ENCODE measurements around the gene SPSB1. TPM values are rescaled to one million over a fixed set of nuclear protein-coding genes. Genes with fewer than 3 reads are reported as not detected.

The SPSB1 gene
- total RNA-seq, 1 experiment from 2014 or later = 4.3 TPM

DNA sequence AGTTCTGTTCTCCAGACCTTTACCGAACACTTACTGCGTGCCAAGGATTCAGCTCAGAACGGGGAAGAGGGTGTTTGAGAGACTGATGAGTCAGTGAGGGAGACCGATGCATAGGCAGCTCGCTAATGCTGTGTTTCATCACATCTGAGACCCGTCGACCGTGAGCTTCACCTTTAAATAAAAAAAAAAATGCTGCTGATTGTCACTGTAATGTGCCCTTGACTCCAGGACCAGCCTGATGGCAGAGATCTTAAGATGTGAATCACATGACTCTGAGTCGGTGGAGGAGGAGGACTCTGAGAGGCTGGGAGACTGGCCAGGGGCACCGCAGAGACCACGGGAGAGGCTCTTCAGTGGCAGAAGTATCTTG, 28.8 kb downstream of the SPSB1 start:
- CTCF ChIA-PET = interaction anchor here (0.7 to 2.9 kb wide), 7 partner anchors 33 to 317 kb away, joined by 3 to 27 read pairs (median 3); no protein-coding TSS in a partner anchor
- POLR2A ChIA-PET = interaction anchor here (1.6 kb wide), 1 partner anchor 19 kb away, joined by 3 read pairs; no protein-coding TSS in a partner anchor
- Mint-ChIP-seq H3K27me3 (ENCODE audit: low read depth) (no peaks in the 10 kb centered on the region), H3K36me3 (no peaks in the 10 kb centered on the region), H3K27ac (peak overlapping the region; percentile 94), H3K4me1 (peaks cover 30% of the 10 kb centered on the region), H3K9me3 (no peaks in the 10 kb centered on the region), H3K4me3 (no peak overlapping the region)
- DNase-seq (ENCODE audit: low spot score) = no peak
- no peak for ATAC-seq
- no peak for TF ChIP-seq NFATC4 (CRISPR knock-in tag; IDR thresholded peaks at IDR 0.05)
- TF ChIP-seq CBFB (CRISPR knock-in tag; IDR thresholded peaks at IDR 0.05; ENCODE audit: low read depth) = no peak
- no peak for TF ChIP-seq GABPB1 (CRISPR knock-in tag; IDR thresholded peaks at IDR 0.05)

DNA sequence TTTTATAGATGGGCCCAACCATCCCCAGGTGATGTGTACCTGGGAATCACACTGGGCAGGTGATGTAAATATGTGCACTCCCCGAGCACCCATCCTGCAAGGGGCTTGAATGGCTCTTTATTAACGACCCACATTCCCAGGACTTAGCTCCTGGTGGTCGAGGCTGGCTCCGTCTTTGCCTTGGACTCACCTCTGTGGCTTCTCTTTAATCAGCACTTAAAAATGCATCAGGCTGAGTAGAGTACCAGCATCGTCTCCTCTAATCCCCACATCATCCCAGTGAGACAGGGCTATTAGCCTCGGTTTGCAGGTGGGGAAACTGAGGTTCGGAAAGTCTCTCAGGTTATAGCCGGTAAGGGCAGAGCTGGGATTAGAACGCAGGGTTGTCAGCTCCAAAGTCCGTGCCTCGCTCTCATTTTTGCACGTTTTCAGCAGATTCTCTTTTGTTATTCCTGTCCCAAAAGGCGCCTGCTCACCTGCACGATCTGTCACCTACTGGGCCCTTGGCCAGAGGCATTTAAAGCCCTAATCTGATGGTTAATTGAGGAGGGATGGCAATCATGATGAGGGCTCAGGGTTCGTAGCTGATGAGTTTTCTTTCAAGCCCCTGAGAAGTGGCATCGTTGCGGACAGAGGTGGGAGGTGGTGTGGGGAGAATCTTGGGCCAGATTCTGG, 29.4 kb downstream of the SPSB1 start:
- H3K4me1 Mint-ChIP-seq = peaks cover 30% of the 10 kb centered on the region
- no peaks in the 10 kb centered on the region for H3K9me3 Mint-ChIP-seq
- no peaks in the 10 kb centered on the region for H3K27me3 Mint-ChIP-seq (ENCODE audit: low read depth)
- CTCF ChIA-PET = interaction anchor here (0.6 to 2.9 kb wide), 5 partner anchors 55 to 296 kb away, joined by 3 to 27 read pairs (median 3); no protein-coding TSS in a partner anchor
- H3K36me3 Mint-ChIP-seq = no peaks in the 10 kb centered on the region
- DNase-seq (ENCODE audit: low spot score) (no peak), ATAC-seq (no peak)
- POLR2A ChIA-PET = interaction anchor here (1.6 kb wide), 1 partner anchor 18 kb away, joined by 3 read pairs; no protein-coding TSS in a partner anchor
- peak overlapping the region; percentile 49; the same call in 1 of the 2 replicates for H3K27ac Mint-ChIP-seq
- TF ChIP-seq ERG (CRISPR knock-in tag; IDR thresholded peaks at IDR 0.05) (no peak), MLX (CRISPR knock-in tag; IDR thresholded peaks at IDR 0.05) (no peak), TEAD1 (CRISPR knock-in tag; IDR thresholded peaks at IDR 0.05) (no peak), NR3C1 (CRISPR knock-in tag; conservative IDR thresholded peaks at IDR 0.05; ENCODE audit: low read depth) (no peak)
- TF ChIP-seq, protein P1, sequence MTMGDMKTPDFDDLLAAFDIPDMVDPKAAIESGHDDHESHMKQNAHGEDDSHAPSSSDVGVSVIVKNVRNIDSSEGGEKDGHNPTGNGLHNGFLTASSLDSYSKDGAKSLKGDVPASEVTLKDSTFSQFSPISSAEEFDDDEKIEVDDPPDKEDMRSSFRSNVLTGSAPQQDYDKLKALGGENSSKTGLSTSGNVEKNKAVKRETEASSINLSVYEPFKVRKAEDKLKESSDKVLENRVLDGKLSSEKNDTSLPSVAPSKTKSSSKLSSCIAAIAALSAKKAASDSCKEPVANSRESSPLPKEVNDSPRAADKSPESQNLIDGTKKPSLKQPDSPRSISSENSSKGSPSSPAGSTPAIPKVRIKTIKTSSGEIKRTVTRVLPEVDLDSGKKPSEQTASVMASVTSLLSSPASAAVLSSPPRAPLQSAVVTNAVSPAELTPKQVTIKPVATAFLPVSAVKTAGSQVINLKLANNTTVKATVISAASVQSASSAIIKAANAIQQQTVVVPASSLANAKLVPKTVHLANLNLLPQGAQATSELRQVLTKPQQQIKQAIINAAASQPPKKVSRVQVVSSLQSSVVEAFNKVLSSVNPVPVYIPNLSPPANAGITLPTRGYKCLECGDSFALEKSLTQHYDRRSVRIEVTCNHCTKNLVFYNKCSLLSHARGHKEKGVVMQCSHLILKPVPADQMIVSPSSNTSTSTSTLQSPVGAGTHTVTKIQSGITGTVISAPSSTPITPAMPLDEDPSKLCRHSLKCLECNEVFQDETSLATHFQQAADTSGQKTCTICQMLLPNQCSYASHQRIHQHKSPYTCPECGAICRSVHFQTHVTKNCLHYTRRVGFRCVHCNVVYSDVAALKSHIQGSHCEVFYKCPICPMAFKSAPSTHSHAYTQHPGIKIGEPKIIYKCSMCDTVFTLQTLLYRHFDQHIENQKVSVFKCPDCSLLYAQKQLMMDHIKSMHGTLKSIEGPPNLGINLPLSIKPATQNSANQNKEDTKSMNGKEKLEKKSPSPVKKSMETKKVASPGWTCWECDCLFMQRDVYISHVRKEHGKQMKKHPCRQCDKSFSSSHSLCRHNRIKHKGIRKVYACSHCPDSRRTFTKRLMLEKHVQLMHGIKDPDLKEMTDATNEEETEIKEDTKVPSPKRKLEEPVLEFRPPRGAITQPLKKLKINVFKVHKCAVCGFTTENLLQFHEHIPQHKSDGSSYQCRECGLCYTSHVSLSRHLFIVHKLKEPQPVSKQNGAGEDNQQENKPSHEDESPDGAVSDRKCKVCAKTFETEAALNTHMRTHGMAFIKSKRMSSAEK (CRISPR knock-in tag; IDR thresholded peaks at IDR 0.05; ENCODE audit: borderline replicate concordance) = no peak
- TF ChIP-seq, protein P2, sequence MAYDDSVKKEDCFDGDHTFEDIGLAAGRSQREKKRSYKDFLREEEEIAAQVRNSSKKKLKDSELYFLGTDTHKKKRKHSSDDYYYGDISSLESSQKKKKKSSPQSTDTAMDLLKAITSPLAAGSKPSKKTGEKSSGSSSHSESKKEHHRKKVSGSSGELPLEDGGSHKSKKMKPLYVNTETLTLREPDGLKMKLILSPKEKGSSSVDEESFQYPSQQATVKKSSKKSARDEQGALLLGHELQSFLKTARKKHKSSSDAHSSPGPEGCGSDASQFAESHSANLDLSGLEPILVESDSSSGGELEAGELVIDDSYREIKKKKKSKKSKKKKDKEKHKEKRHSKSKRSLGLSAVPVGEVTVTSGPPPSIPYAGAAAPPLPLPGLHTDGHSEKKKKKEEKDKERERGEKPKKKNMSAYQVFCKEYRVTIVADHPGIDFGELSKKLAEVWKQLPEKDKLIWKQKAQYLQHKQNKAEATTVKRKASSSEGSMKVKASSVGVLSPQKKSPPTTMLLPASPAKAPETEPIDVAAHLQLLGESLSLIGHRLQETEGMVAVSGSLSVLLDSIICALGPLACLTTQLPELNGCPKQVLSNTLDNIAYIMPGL (CRISPR knock-in tag; IDR thresholded peaks at IDR 0.05) = no peak
- H3K4me3 Mint-ChIP-seq = no peak overlapping the region

DNA sequence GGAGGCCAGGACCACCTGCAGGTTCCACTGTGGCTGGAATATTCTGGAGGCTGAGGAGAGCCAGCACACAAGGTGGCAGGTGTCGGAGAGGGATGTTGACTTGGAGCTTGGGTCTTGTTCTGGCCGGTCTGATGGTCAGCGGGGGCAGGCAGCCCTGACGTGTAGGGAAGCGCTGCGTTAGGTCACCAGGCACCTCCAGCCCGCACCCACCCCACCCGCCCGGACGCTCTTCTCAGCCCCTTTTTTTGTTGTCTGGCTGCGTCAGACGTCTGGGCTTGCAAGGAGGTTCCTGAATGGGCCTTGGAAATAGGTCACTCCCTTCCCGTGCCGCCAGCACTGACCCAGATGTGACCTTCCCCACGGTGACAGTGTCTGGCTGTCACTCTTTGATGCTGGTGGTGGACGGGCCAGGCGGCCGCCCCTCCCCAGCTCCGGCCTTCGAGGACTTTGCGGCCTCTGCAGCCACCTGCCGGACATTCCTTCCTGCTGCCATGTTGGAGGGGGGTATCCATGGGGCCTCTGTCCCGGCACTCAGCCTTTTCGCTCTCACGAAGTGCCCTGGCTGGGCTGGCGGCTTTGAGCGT, 30.1 kb downstream of the SPSB1 start:
- no peak for ATAC-seq
- DNase-seq (ENCODE audit: low spot score) = no peak
- H3K36me3 Mint-ChIP-seq = no peaks in the 10 kb centered on the region
- H3K27me3 Mint-ChIP-seq (ENCODE audit: low read depth) = no peaks in the 10 kb centered on the region
- H3K4me1 Mint-ChIP-seq = peaks cover 30% of the 10 kb centered on the region
- CTCF ChIA-PET = interaction anchor here (1.2 kb wide), 1 partner anchor 168 kb away, joined by 3 read pairs; no protein-coding TSS in a partner anchor
- H3K9me3 Mint-ChIP-seq = no peaks in the 10 kb centered on the region
- no peak overlapping the region for H3K4me3 Mint-ChIP-seq
- peak overlapping the region; percentile 49; the same call in 1 of the 2 replicates for H3K27ac Mint-ChIP-seq
- POLR2A ChIA-PET = no interaction called here
- TF ChIP-seq PREB (CRISPR knock-in tag; IDR thresholded peaks at IDR 0.05; ENCODE audit: borderline replicate concordance) (no peak), ZNF416 (CRISPR knock-in tag; IDR thresholded peaks at IDR 0.05) (no peak), HMGA2 (CRISPR knock-in tag; IDR thresholded peaks at IDR 0.05) (no peak), ESRRA (CRISPR knock-in tag; IDR thresholded peaks at IDR 0.05; ENCODE audit: borderline replicate concordance) (no peak), TP53 (CRISPR knock-in tag; IDR thresholded peaks at IDR 0.05) (no peak), JUN (CRISPR knock-in tag; IDR thresholded peaks at IDR 0.05) (no peak), CREB1 (CRISPR knock-in tag; IDR thresholded peaks at IDR 0.05) (no peak), ZNF263 (CRISPR knock-in tag; IDR thresholded peaks at IDR 0.05; ENCODE audit: low read depth) (no peak), ZNF423 (CRISPR knock-in tag; IDR thresholded peaks at IDR 0.05) (no peak)
- TF ChIP-seq, protein P3, sequence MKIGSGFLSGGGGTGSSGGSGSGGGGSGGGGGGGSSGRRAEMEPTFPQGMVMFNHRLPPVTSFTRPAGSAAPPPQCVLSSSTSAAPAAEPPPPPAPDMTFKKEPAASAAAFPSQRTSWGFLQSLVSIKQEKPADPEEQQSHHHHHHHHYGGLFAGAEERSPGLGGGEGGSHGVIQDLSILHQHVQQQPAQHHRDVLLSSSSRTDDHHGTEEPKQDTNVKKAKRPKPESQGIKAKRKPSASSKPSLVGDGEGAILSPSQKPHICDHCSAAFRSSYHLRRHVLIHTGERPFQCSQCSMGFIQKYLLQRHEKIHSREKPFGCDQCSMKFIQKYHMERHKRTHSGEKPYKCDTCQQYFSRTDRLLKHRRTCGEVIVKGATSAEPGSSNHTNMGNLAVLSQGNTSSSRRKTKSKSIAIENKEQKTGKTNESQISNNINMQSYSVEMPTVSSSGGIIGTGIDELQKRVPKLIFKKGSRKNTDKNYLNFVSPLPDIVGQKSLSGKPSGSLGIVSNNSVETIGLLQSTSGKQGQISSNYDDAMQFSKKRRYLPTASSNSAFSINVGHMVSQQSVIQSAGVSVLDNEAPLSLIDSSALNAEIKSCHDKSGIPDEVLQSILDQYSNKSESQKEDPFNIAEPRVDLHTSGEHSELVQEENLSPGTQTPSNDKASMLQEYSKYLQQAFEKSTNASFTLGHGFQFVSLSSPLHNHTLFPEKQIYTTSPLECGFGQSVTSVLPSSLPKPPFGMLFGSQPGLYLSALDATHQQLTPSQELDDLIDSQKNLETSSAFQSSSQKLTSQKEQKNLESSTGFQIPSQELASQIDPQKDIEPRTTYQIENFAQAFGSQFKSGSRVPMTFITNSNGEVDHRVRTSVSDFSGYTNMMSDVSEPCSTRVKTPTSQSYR (CRISPR knock-in tag; IDR thresholded peaks at IDR 0.05) = no peak
